HG03066 (cell line): ENCODE measurements around the gene TRAPPC2L.

Experiments
- ATAC-seq: cut with Tn5 transposase; IDR thresholded peaks from one replicate; pipeline ENCODE4 v1.9.1; 2021; ENCODE audit warnings: low read depth; ENCODE audit not compliant: unreplicated experiment

Gene TRAPPC2L

DNA sequence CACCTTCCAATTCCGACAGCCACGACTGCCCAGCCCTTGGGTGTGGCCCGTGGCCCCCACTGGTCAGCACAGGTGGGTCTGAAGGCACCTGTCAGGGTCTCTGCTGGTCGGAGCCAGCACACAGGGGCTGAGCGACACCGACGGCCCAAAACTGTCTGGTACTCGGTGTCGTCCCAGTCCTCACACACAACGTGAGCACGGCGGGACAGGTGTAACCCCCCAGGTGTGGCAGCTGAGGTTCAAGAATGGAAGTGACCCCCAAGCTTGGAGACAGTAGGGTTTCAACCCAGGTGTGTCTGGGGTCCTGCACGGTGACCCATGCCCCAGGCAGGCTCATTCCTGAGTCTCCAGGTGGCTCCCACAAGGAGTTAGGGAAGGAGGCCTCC is 1.2 kb upstream of the TRAPPC2L start:
- no peak for ATAC-seq

DNA sequence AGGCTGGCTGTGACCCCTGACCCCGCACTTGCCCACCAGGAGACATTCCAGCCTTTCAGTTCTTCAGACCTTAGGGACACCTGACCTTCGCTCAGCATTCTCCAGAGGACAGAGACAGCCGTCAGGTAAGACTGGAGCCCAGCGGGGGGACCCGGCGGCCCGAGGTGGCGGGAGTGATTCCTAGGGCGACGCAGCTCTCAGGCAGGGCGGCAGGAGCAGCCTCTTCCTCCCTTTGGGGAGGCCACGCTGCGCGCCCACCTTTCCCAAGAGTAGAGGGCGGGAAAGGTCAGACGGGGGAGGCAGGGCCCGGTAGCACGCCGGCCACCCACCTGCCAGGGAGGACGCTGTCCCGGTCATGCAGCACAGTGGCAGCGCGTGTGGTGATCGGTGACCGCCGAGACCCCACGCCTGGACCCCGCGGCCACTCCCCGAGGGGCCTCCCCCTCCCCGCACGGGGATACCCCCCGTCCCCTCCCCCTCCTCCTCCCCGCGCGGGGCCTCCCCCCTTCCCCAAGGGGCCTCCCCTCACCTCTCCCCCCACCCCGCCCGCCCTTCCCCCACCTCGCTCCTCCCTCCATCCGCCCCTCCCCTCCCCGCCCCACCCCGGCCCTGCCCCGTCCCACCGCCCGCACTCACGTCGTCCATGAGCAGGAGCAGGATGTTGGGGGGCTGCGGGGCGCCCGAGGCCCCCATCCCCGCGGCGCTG is 652 bp upstream of the TRAPPC2L start:
- ATAC-seq = no peak

DNA sequence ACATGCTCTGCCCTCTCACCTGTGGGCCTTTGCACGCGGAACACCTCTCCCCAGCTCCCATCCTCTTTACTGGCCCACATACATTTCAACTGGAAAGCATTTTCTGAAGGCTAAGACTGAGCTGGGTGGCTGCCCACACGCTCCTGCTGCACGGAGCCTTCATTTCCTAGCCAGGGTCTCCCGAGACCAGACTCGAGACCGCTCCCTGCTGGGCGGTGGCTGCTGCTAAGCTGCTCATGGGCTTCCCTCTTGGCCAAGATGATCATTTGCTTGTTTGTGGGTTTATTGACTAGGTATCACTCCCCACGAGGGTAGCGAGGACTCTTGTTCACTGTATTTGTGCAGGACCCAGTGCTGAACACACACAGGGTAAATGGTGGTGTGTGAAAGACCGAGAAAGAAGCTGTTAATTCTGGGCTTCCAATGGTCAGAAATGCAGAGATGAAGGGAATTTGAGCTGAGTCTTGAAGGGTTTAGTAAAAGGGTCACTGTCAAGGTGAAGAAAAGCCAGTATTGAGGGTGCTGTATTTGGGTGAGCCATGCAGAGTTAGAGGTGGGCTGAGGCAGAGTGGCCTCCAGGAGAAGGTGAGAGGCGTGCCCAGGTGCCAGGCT is 907 bp downstream of the TRAPPC2L start:
- ATAC-seq = peak; percentile 50

DNA sequence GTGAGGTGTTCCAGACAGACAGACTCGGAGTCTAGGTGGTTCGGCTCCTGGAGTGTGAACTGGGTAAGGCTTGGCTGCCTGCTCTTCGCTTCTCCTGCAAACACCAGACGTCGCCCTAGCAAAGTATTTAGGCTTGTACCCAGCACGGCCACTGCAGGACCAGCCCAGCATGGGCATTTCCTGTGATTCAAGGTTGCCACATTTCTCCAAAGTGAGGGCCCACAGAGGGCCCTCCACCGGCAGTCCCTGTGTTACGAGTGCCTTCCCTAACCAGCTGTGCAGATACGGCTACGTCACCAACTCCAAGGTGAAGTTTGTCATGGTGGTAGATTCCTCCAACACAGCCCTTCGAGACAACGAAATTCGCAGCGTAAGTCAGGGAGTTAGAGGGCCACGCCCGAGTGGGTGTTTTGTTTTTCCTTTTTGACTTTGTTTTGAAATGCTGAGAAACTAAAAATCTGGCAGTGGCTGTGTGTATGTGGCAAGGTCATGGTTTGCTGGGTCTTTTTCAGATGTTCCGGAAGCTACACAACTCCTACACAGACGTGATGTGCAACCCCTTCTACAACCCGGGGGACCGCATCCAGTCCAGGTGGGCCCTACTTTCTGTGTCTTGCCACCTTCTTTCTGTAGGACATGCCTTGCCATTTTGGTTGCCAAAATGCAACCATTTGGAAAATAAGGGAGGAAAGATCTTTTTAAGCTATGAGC is 2.6 kb downstream of the TRAPPC2L start:
- ATAC-seq = no peak

DNA sequence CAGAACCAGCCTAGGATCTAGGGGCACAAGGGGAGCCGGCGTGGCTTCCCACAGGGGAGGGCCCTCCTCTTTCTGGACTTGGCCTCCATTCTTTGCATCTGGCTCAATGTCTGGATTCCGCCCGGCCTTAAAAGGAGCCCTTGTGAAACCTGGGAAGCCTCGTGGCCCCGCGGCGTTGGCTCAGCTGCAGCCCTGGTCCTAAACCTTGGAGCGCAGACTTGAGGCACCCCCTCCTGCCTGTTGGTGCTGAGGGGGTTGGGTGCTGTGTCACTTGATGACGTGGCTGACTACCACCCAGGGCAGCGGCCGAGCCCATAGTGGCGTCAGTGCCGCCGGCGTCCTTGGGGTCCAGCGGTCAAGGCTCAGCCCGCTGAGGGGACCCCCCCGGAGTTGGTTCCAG is 4.4 kb downstream of the TRAPPC2L start:
- ATAC-seq = no peak

DNA sequence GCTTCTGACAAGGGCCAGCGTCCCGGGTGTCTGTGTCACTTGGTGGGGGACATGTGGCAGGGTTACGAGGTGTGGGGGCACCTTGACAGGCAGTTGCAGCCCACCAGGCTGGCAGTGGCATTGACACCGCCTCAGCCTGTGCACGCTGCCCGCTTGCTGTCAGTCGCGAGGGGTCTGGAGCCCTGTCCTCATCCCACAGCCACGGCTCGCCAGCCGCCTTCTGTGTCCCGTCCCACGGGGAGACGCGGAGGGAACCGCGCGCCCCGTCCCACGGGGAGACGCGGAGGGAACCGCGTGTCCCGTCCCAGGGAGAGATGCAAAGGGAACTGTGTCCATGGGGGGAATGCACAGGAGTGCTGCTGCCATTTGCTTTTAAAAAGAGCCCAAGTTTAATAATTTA is 6.0 kb downstream of the TRAPPC2L start:
- no peak for ATAC-seq

DNA sequence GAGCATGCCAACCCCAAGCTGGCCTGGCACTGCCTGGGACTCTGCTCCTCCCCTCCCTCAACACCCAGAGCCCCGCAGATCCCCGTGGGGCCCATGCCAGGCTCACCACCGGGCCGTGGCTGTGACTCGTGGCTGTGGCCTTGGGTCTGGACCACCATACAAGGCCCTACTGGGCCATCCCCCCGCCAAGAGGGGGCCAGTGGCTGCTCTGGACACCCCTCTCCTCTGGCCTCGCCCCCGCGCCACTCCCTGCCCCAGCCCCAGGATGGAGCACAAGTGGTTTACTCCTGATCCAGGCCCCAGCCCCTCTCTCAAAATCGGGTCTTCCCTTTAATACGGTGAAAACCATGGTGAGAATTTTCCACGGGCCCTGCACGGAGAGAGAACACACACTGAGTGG is 6.5 kb downstream of the TRAPPC2L start:
- ATAC-seq = no peak

DNA sequence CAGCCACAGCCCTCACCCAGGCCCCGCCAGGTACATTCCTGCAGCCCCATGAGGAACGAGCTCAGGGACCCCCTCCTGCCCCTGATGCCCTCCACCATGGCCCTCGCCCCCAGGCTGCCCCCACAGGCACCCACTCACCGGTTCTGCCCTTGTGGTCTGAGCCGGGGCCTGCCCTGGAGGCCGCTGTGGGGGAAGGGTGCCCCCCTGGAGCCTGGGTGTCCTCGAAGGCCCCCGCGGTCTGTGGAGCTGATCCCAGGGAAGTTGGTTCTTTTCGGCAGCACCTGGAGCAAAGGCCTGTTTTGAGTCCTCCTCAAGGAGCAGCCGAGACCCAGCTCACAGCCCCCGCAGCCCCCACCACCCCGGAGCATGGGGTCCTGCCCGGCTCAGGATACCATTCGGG is 7.2 kb downstream of the TRAPPC2L start:
- ATAC-seq = no peak

DNA sequence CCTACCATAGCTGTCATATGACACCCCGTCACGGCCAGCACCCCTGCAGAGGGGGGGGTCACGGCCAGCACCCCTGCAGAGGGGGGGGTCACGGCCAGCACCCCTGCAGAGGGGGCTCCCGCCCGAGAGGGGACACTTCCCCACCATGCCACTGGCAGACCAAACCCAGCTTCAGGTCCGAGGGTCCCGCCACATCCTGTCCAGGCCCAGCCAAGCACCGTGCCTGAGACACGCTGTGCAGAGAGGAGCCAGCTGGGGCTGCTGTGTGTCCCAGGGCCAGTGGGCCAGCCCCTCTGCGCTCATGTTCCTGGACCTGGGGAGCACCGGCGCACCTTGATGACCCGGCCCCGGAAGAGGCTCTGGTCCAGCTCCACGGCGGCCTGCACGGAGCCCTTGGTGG is 7.6 kb downstream of the TRAPPC2L start:
- ATAC-seq = no peak

DNA sequence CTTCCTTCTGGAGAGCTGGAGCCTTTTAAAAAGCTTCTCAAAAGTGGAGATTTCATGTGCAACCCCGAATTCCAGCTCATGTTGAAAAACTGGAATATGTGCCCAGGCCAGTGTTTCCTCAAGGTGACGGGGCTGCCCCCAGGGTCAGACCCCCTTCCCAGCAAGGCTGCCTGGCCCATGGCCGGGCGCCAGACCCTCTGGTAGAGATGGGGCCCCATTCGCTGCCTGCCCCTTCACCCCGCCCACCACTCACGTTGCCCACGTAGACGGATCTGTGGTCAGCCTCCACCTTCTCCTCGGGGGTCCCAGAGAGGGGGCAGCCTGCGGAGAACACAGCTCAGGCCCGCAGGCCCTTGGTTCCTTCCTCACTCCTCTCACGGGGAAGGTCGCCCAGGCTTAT is 8.4 kb downstream of the TRAPPC2L start:
- ATAC-seq = no peak

DNA sequence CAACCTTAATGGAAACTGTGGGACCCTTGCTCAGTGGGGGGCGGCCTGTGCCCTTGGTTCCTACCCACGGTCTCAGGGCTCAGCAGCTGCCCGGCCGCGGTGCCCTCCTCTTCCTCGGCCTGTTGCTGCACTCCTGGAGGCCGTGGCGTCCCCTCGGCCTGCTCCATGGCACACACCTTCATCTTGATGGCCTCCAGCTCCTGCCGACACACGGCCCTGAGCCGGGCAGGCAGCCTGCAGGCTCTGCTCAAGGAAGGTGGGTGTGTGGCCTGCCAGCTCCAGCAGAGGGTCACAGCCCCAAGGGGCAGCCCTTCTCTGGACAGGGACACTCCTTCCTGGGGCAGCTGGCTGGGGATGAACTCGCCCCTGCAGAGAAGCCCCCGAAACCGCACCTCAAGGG is 8.8 kb downstream of the TRAPPC2L start:
- ATAC-seq = no peak

DNA sequence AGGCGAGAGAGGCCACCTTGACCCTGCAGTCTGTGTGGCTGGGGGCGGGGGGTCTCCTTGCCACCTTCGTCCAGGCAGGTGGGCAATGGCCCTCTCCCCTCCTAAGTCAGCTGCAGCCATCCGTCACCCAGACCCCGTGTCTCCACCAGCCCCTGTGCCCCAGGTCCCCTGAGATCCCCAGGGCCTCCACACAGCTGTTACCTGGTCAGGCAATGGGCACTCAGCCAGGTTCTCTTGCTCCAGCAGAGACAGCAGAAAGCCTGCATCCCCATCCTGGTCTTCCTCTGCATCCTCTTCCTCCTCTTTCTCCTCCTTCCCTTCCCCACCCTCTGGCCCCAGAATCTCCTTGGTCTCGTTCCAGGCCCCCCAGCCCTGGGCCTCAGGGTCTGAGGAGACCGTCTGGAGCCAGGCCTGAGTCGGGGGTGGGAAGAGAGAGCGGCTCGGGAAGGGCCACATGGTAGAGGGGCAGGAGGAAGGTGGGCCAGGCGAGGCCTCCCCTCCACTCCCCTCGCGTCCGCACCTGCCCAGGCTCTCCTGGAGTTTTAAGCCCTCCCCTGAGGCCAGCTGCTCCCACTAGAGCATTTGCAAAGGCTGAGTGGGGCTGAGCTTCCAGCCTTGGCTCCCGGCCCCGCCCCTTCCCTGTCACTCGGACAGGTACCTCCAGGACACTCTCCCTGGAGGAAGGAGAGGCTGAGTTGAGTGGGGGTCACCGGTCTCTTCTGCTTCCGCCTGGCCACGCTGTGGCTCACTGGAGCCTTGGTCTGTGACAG is 9.4 kb downstream of the TRAPPC2L start, which contains the start of gene PABPN1L:
TSS of gene PABPN1L (minus strand) at position 510 of the 770 bp plus-strand sequence. CDS start at position 456, 54 bp downstream.
- no peak for ATAC-seq

DNA sequence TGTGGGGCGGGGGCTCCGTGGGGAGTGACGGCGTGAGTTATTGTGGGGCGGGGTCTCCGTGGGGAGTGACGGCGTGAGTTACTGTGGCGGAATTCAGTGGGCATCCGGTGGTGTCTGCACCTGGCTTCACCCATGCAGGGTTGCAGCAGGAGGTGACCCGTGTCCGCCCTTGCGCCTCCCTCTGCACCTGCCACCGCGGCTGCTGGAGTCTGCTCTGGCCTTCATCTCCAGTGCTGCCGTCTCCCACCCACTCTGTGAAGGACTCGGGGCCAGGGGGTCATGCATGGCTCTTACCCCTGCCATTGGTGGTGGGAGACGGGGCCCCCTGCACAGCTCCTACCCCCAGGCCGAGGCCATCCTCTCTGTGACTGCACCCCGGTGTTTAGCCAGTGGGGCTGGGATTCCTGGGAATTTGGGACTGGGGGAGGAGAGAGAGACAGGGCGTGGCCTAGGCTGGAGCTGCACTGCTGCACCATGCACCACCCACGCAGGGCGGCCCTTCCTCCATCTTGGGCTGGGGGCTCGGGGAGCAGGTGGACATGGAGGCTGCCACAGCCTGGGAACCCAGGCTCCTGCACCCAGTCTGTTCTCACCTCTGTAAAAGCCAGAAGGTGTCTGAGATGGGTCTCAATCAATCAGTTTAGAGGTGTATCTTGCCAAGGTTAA is 10.8 kb downstream of the TRAPPC2L start:
- ATAC-seq = no peak

DNA sequence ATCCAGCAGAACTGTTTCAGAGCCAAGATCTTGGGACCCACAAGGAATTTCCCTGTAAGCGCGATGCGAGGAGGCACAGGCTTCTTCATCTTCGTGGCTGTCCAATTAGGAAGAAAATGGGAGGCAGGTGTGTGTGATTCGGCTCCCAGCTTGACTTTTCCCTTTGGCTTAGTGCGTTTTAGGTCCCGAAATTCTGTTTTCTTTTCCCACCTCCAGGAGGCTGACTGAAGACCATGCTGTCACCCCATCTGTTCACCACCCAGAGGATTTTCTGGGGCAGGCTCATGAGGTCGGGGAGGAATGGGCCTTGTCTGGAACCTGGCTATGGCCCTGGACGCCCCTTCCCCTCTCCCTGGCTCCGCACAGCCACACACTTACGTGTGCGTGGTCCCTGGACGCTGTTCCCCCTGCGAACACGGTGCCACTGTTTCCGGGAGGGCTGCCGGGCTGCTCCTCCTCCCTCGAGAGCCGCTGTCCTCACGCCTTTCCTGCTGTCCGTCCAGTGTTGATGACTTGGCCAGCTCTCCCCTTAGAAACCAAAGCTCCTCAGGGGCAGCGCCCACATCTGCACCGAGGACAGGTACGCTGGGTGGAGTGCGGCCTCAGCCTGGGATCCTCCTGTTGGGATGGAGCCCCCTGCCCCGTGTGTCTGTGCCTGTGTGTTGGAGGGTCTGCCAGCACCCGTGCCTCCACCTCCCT is 12.2 kb downstream of the TRAPPC2L start:
- ATAC-seq = no peak

DNA sequence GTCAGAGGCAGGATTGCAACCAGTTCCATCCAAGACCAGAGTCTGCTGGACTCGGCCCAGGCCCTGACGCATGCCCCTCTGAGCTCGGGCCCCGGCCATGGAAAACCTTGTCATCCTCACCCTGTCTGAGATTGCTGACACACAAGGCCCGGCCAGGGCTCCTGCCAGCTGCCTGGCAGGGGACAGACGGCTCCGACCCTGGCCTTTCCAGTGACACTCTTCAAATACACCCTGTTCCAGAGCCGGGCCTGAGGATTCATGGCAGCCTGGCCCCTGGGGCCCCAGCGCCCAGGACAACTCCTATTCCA is 12.7 kb downstream of the TRAPPC2L start:
- no peak for ATAC-seq

DNA sequence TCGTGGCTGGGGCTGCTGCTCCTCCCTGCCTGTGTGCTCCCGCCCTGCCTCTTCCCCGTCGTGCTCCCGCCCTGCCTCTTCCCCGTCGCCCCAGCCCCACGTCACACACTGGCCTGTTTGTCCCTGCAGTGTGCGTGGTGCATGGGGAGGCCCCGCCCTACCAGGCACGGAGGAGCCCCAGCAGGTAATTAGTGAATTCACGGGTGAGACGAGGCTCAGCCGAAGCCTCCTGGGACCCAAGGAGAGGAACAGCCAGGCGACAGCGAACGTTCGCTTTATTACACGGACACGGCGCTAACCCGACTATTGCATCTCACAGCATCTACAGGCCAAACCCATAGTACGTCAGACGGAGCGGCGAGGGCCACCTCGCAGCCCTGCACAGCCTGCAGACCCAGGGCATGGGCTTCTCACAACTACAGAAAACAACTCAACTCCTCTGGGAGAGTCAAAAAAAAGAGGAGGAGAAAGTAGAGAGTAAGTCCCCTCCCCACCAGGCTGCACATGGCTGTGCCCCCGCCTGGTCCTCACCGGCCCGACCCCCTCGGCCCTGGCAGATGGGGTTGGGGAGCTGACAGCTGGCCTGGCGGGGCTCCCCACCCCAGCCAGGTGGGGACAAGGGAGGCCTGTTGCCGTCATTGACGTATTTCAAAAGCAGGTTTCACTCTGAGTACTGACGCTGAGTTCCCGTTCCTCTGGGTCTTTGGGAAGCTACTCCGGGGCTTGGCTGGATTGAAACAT is 13.9 kb downstream of the TRAPPC2L start:
- no peak for ATAC-seq

DNA sequence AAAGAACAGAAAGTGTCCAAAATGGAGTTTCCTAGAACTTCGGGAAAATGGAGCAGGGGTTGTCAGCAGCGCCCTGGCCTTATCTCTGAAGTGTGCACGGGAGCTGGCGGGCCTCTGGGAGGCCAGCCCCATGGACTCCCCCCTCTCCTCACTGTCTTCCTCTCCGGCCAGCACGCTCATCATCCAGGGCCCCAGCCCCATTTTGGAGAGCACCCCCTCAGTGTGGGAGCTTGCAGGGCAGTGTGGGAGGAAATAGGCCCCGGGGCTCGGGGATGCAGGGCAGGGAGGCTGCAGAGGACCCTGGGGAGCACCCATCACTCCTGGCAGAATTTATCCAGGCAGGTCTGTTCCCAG is 14.4 kb downstream of the TRAPPC2L start:
- no peak for ATAC-seq

DNA sequence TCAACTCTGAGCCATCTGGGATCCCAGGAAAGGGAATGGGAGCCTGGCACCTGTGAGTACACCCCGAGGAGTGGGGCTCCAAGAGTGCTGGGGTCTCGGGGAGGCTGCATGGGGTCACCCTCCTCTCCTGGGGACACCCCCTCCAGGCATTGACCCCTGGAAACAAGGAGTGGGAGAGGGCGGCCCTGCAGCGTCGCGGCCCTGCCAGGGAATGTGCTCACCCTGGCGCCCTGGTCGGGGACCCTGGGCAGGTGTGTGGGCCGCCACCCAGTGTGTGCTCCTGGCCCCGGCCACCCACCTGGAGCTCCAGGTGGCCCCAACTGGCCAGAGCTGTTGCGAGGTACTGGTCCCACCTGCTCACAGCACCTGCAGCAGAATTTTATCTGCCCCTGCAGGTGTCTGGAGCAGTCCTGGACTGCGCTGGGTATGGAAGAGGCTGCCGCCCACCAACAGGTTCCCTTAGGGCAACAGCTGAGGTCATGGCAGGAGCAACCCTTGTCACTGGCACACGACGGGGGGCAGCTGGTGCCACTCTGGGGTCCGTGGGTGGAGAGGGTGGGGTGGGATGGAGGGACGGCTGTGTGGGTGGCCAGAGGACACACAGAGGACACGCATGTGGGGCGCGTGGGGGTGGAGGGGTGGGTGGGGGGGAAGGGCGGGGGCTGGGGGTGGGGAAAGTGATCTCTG is 14.9 kb downstream of the TRAPPC2L start:
- no peak for ATAC-seq
